HCT116 (cell line): ENCODE measurements around the gene PRKG1. TPM values are rescaled to one million over a fixed set of nuclear protein-coding genes. Genes with fewer than 3 reads are reported as not detected.

Experiments used
- ATAC-seq: fragments of 200-7000 bp; cut with Tn5 transposase; 2 replicates; pipeline ENCODE4 v1.9.1; 2020; ENCODE audit warnings: mild to moderate bottlenecking, moderate library complexity
- BruUV-seq: library from RNA; stranded (reverse); fragments of 400-500 nt; replicated peaks from 2 replicates; lab custom pipeline; 2021; lab: Mats Ljungman, UMichigan
- CTCF ChIA-PET: fragments of 300-600 bp; sonication (Branson Sonifier 250); formaldehyde crosslinking; loops from one replicate; lab custom pipeline; 2021; ENCODE audit warnings: antibody characterized with exemption; lab: Charles Lee
- POLR2A ChIA-PET: fragments of 300-600, 350-600 bp; sonication (Branson Sonifier 250); formaldehyde crosslinking; loops from one replicate; lab custom pipeline; 2021; ENCODE audit warnings: antibody characterized with exemption; lab: Charles Lee
- RAD21 ChIA-PET, 2 experiments: fragments of 300-600 bp; sonication (Branson Sonifier 250); formaldehyde crosslinking; loops; one replicate each; lab custom pipeline; 2023; ENCODE audit warnings: low total read pairs in 2 of 2; ENCODE audit not compliant: uncharacterized antibody in 2 of 2, unreplicated experiment in 2 of 2, low non-redundant PET in 1 of 2; lab: Charles Lee
- DNase-seq: peaks from one replicate; pipeline ENCODE4 v3.0.0-alpha.2; 2010; ENCODE audit warnings: low read depth, low spot score
- H2AFZ ChIP-seq: fragments of 200-600 bp; shearing (Covaris generic), sonication (generic); 2 replicates; pipeline ENCODE4 v1.6.1; 2017; ENCODE audit warnings: low read depth, mixed run types, mixed read lengths, antibody characterized with exemption, low read length; ENCODE audit not compliant: poor library complexity, severe bottlenecking
- H3K27ac ChIP-seq: 2 replicates; pipeline ENCODE4 v1.5.1; 2012; ENCODE audit warnings: low read depth, low read length
- H3K27me3 ChIP-seq: fragments of 200-600 bp; sonication (generic); 2 replicates; pipeline ENCODE4 v1.6.1; 2016; ENCODE audit warnings: mixed run types, low read length, mixed read lengths; ENCODE audit not compliant: insufficient read depth
- H3K36me3 ChIP-seq, 2 experiments: fragments of 200-500 bp in 1 of 2; fragments of 200-600 bp in 1 of 2; sonication (Bioruptor generic) in 1 of 2; sonication (generic) in 1 of 2; 2 replicates each; pipeline versions ENCODE4 v1.5.1 to v1.6.1; 2014 to 2016; ENCODE audit warnings: low read length in 2 of 2, inconsistent platforms in 1 of 2, mixed read lengths in 1 of 2, mixed run types in 1 of 2; ENCODE audit not compliant: insufficient read depth in 2 of 2, control insufficient read depth in 1 of 2
- H3K4me1 ChIP-seq, 2 experiments: fragments of 200-600 bp in 1 of 2; sonication (generic) in 1 of 2; 2 replicates each; pipeline versions ENCODE4 v1.5.1 to v1.6.1; 2012 to 2017; ENCODE audit warnings: low read length in 2 of 2, inconsistent platforms in 1 of 2, mild to moderate bottlenecking in 1 of 2, mixed read lengths in 1 of 2, mixed run types in 1 of 2, moderate library complexity in 1 of 2; ENCODE audit not compliant: insufficient read depth in 2 of 2, control insufficient read depth in 1 of 2
- H3K4me2 ChIP-seq: fragments of 200-600 bp; sonication (generic); 2 replicates; pipeline ENCODE4 v1.6.1; 2017; ENCODE audit warnings: mixed run types, low read length, mixed read lengths
- H3K4me3 ChIP-seq, 2 experiments: fragments of 200-600 bp in 1 of 2; sonication (generic) in 1 of 2; replicated peaks in 1 of 2; 2 replicates each; pipeline ENCODE4 v1.5.1; 2011 to 2016; ENCODE audit warnings: low read length in 2 of 2, control low read depth in 1 of 2, low read depth in 1 of 2, mild to moderate bottlenecking in 1 of 2, mixed read lengths in 1 of 2, mixed run types in 1 of 2
- H3K79me2 ChIP-seq: fragments of 200-600 bp; sonication (generic); 2 replicates; pipeline ENCODE4 v1.6.1; 2017; ENCODE audit warnings: mild to moderate bottlenecking, mixed run types, low read length, moderate library complexity, mixed read lengths; ENCODE audit not compliant: insufficient read depth
- H3K9ac ChIP-seq: fragments of 200-600 bp; sonication (generic); 2 replicates; pipeline ENCODE4 v1.6.1; 2016; ENCODE audit warnings: low read length, mixed read lengths
- H3K9me2 ChIP-seq: fragments of 200-600 bp; sonication (generic), shearing (Covaris generic); 2 replicates; pipeline ENCODE4 v1.6.1; 2017; ENCODE audit warnings: mixed run types, mild to moderate bottlenecking, moderate library complexity; ENCODE audit not compliant: insufficient read depth
- H3K9me3 ChIP-seq, 2 experiments: fragments of 200-500 bp in 1 of 2; fragments of 200-600 bp in 1 of 2; sonication (Bioruptor generic) in 1 of 2; sonication (generic) in 1 of 2; 2 replicates each; pipeline ENCODE4 v1.6.1; 2014 to 2017; ENCODE audit warnings: low read length in 2 of 2, mixed read lengths in 2 of 2, inconsistent platforms in 1 of 2, low read depth in 1 of 2, mild to moderate bottlenecking in 1 of 2, mixed run types in 1 of 2, moderate library complexity in 1 of 2; ENCODE audit not compliant: control insufficient read depth in 1 of 2, insufficient read depth in 1 of 2
- H4K20me1 ChIP-seq: fragments of 200-600 bp; sonication (generic), shearing (Covaris generic); 2 replicates; pipeline ENCODE4 v1.6.1; 2017; ENCODE audit warnings: mixed run types, mild to moderate bottlenecking, moderate library complexity; ENCODE audit not compliant: insufficient read depth
- CEBPB ChIP-seq: IDR thresholded peaks from 2 replicates; pipeline ENCODE4 v1.6.1; 2012; ENCODE audit warnings: low read depth
- FOSL1 ChIP-seq: IDR thresholded peaks from 2 replicates; pipeline ENCODE4 v1.6.1; 2012; ENCODE audit warnings: low read depth
- POLR2AphosphoS5 ChIP-seq: IDR thresholded peaks from 2 replicates; pipeline ENCODE4 v1.6.1; 2011; ENCODE audit warnings: mild to moderate bottlenecking, low read depth, low read length, moderate library complexity
- RAD21 ChIP-seq: IDR thresholded peaks from 2 replicates; pipeline ENCODE4 v1.6.1; 2012; ENCODE audit warnings: low read depth, mild to moderate bottlenecking
- TCF7L2 ChIP-seq: IDR thresholded peaks from 2 replicates; pipeline ENCODE4 v1.7.0; 2011; ENCODE audit warnings: borderline replicate concordance, inconsistent platforms; ENCODE audit not compliant: insufficient read depth, insufficient read length; ENCODE audit errors: extremely low read depth
- YY1 ChIP-seq: IDR thresholded peaks from 2 replicates; pipeline ENCODE4 v1.6.1; 2011; ENCODE audit warnings: low read length, low read depth, moderate library complexity, mild to moderate bottlenecking; ENCODE audit not compliant: insufficient replicate concordance; ENCODE audit errors: extremely low read depth
- ZFX ChIP-seq: fragments of 450-650 bp; IDR thresholded peaks from 2 replicates; pipeline ENCODE4 v1.6.1; 2017
- intact Hi-C: fragments of 100-400 bp; cut with micrococcal nuclease; formaldehyde crosslinking; loops from 2 replicates; pipeline ENCODE4 v1.10.0; 2022
- total RNA-seq: library from RNA; stranded (reverse); gene quantifications from one replicate; pipeline ENCODE4 v1.2.1, GENCODE V29; 2021; ENCODE audit not compliant: unreplicated experiment
- TF ChIP-seq, protein P1 (sequence below): IDR thresholded peaks from 2 replicates; pipeline ENCODE4 v1.6.1; 2011; ENCODE audit warnings: mild to moderate bottlenecking, low read length, moderate library complexity; ENCODE audit not compliant: insufficient replicate concordance; ENCODE audit errors: extremely low read depth
- TF ChIP-seq, protein P2 (sequence below): IDR thresholded peaks from 2 replicates; pipeline ENCODE4 v1.6.1; 2012; ENCODE audit warnings: low read depth

The PRKG1 gene
- total RNA-seq, 1 experiment from 2014 or later: 1.4 TPM

DNA sequence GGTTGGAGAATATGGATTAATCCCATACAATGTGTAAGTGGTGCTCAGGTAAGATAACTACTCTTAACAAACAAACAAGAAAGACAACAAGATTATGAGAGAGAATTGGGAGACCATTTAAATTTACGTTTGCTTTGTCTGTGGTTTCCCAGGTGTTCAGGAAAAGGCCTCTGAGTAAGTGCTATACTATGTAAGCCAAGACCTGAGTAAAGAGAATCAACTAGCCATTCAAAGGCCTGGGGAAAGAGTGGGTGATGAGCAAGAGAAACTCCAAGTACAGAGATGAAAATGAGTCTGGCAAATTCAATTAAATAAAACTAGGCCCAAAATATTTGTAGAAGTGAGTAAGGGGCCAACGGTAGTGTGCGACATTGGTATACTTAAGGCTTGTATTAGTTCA lies 615.2 kb downstream of the PRKG1 start:
- ChIA-PET RAD21 (no interaction called here), POLR2A (no interaction called here)
- no TSS peak for BruUV-seq
- Histone ChIP-seq H3K9me3 (no peaks in the 10 kb centered on the region), H4K20me1 (no peaks in the 10 kb centered on the region), H3K27me3 (no peaks in the 10 kb centered on the region), H3K79me2 (no peaks in the 10 kb centered on the region), H2AFZ (no peak overlapping the region), H3K9ac (no peak overlapping the region), H3K9me2 (no peaks in the 10 kb centered on the region), H3K27ac (no peak overlapping the region)
- no peak for ATAC-seq
- TF ChIP-seq, protein P1, sequence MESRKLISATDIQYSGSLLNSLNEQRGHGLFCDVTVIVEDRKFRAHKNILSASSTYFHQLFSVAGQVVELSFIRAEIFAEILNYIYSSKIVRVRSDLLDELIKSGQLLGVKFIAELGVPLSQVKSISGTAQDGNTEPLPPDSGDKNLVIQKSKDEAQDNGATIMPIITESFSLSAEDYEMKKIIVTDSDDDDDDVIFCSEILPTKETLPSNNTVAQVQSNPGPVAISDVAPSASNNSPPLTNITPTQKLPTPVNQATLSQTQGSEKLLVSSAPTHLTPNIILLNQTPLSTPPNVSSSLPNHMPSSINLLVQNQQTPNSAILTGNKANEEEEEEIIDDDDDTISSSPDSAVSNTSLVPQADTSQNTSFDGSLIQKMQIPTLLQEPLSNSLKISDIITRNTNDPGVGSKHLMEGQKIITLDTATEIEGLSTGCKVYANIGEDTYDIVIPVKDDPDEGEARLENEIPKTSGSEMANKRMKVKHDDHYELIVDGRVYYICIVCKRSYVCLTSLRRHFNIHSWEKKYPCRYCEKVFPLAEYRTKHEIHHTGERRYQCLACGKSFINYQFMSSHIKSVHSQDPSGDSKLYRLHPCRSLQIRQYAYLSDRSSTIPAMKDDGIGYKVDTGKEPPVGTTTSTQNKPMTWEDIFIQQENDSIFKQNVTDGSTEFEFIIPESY: no peak
- TF ChIP-seq TCF7L2: no peak
- no peak for TF ChIP-seq YY1
- TF ChIP-seq RAD21: no peak
- TF ChIP-seq FOSL1: no peak
- no peak for TF ChIP-seq CEBPB
- TF ChIP-seq ZFX: no peak
- no peak for TF ChIP-seq POLR2AphosphoS5
- TF ChIP-seq, protein P2, sequence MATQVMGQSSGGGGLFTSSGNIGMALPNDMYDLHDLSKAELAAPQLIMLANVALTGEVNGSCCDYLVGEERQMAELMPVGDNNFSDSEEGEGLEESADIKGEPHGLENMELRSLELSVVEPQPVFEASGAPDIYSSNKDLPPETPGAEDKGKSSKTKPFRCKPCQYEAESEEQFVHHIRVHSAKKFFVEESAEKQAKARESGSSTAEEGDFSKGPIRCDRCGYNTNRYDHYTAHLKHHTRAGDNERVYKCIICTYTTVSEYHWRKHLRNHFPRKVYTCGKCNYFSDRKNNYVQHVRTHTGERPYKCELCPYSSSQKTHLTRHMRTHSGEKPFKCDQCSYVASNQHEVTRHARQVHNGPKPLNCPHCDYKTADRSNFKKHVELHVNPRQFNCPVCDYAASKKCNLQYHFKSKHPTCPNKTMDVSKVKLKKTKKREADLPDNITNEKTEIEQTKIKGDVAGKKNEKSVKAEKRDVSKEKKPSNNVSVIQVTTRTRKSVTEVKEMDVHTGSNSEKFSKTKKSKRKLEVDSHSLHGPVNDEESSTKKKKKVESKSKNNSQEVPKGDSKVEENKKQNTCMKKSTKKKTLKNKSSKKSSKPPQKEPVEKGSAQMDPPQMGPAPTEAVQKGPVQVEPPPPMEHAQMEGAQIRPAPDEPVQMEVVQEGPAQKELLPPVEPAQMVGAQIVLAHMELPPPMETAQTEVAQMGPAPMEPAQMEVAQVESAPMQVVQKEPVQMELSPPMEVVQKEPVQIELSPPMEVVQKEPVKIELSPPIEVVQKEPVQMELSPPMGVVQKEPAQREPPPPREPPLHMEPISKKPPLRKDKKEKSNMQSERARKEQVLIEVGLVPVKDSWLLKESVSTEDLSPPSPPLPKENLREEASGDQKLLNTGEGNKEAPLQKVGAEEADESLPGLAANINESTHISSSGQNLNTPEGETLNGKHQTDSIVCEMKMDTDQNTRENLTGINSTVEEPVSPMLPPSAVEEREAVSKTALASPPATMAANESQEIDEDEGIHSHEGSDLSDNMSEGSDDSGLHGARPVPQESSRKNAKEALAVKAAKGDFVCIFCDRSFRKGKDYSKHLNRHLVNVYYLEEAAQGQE: no peak
- TF ChIP-seq, all 23 proteins: peak for 0
- intact Hi-C loops: no loop called here
- Histone ChIP-seq H3K4me1 (no peaks in the 10 kb centered on the region), H3K4me3 (no peak overlapping the region), H3K4me2 (no peak overlapping the region), H3K36me3 (no peaks in the 10 kb centered on the region)
- CTCF ChIA-PET: no interaction called here
- DNase-seq: no peak
